Kidney (tissue), 14 donors: ENCODE measurements around the gene GAPT. TPM values are rescaled to one million over a fixed set of nuclear protein-coding genes. Genes with fewer than 3 reads are reported as not detected.

Experiments
- DNase-seq, 5 donors: peaks; one replicate each; pipeline ENCODE4 v3.0.0-alpha.2; 2013 to 2020
- FAIRE-seq: peaks from 2 replicates; lab custom pipeline; 2012; peaks lifted over from hg19 to GRCh38; lab: Jason Lieb, UNC
- H3K27ac ChIP-seq, 2 donors: one replicate each; pipeline ENCODE4 v1.7.0; 2013; ENCODE audit warnings: low read depth in 2 of 2, low read length in 2 of 2, inconsistent platforms in 1 of 2
- H3K27me3 ChIP-seq: one replicate; pipeline ENCODE4 v1.7.1; 2013; ENCODE audit warnings: low read length, inconsistent platforms; ENCODE audit not compliant: control insufficient read depth, insufficient read depth
- H3K36me3 ChIP-seq, 3 donors: one replicate each; pipeline versions ENCODE4 v1.7.0 to v1.7.1; 2013; ENCODE audit warnings: low read length in 3 of 3, control low read depth in 1 of 3, inconsistent platforms in 1 of 3; ENCODE audit not compliant: insufficient read depth in 3 of 3, control insufficient read depth in 2 of 3
- H3K4me1 ChIP-seq, 3 donors: one replicate each; pipeline versions ENCODE4 v1.7.0 to v1.7.1; 2013; ENCODE audit warnings: low read length in 3 of 3, inconsistent platforms in 1 of 3, low read depth in 1 of 3; ENCODE audit not compliant: control insufficient read depth in 2 of 3, insufficient read depth in 2 of 3
- H3K4me3 ChIP-seq, 3 donors: one replicate each; pipeline versions ENCODE4 v1.7.0 to v1.8.1; 2013; ENCODE audit warnings: low read length in 3 of 3, control low read depth in 1 of 3, inconsistent platforms in 1 of 3
- H3K9ac ChIP-seq, 3 donors: one replicate each; pipeline versions ENCODE4 v1.7.0 to v1.7.1; 2013; ENCODE audit warnings: low read length in 3 of 3, control low read depth in 1 of 3, inconsistent platforms in 1 of 3
- H3K9me3 ChIP-seq, 3 donors: one replicate each; pipeline versions ENCODE4 v1.7.0 to v1.7.1; 2013; ENCODE audit warnings: low read length in 3 of 3, control low read depth in 1 of 3, inconsistent platforms in 1 of 3; ENCODE audit not compliant: control insufficient read depth in 2 of 3, insufficient read depth in 1 of 3
- intact Hi-C: fragments of 100-400 bp; cut with DNase I; formaldehyde crosslinking; loops from one replicate; pipeline ENCODE4 v1.11.1; 2022
- polyA plus RNA-seq: library from polyadenylated mRNA; stranded (reverse); fragments of 350-450 nt; fragmentation: Illumina TruSeq; extraction: RNeasy Lipid Tissue Mini Kit (QIAGEN cat#74804); gene quantifications from one replicate; pipeline ENCODE4 v1.2.3, GENCODE V29; 2014; ENCODE audit warnings: low read depth, low replicate concordance; ENCODE audit not compliant: insufficient read depth
- total RNA-seq: library from RNA; stranded (reverse); fragmentation: NEBNext Ultra II Directional; extraction: Animal tissue kit (Norgen Biotek cat#: 25700); gene quantifications from one replicate; pipeline ENCODE4 v1.2.1, GENCODE V29; 2021
- TF ChIP-seq, protein P1 (sequence below): IDR thresholded peaks from 3 replicates; pipeline ENCODE4 v1.5.1; 2012; ENCODE audit warnings: mild to moderate bottlenecking, moderate library complexity, borderline replicate concordance; ENCODE audit not compliant: insufficient read depth; ENCODE audit errors: extremely low read depth
- donor health status: control.
- donor health status: control.
- donor health status: control.
- donor health status: control.
- donor health status: control.
- donor health status: DM: yes; HTN: yes; CAD: no.
- donor health status: Normal renal cell carcinoma (clear cell type).

Gene GAPT
- total and polyA plus RNA-seq, 2 donors from 2014 or later, result 0.32 to 3.9 TPM

DNA sequence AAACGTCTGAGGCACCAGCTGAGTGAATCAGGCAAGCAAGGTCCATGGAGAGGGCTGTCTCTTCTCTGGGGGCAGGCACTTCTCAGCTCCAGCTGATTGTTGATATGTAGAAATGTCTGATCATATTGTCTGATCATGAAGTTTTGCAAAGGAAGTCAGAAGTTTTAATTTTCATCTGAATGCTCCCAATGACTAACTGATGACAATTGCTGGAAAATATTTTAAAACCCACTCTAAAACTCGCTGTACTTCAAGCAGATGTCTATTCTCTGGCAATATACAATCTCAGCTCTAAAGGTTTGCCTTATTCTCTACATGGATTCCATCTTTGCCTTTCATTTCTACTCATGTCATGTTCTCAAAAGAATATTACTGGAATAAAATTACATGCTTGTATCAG is 44.0 kb upstream of the GAPT start:
- intact Hi-C loops, result no loop called here
- TF ChIP-seq, protein P1, sequence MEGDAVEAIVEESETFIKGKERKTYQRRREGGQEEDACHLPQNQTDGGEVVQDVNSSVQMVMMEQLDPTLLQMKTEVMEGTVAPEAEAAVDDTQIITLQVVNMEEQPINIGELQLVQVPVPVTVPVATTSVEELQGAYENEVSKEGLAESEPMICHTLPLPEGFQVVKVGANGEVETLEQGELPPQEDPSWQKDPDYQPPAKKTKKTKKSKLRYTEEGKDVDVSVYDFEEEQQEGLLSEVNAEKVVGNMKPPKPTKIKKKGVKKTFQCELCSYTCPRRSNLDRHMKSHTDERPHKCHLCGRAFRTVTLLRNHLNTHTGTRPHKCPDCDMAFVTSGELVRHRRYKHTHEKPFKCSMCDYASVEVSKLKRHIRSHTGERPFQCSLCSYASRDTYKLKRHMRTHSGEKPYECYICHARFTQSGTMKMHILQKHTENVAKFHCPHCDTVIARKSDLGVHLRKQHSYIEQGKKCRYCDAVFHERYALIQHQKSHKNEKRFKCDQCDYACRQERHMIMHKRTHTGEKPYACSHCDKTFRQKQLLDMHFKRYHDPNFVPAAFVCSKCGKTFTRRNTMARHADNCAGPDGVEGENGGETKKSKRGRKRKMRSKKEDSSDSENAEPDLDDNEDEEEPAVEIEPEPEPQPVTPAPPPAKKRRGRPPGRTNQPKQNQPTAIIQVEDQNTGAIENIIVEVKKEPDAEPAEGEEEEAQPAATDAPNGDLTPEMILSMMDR, result no peak
- no peaks in the 10 kb centered on the region for H3K4me1 ChIP-seq
- H3K36me3 ChIP-seq, result no peaks in the 10 kb centered on the region
- H3K4me3 ChIP-seq, result no peak overlapping the region
- H3K9me3 ChIP-seq, result no peaks in the 10 kb centered on the region
- no peak for DNase-seq
- H3K9ac ChIP-seq, result no peak overlapping the region
- no peak for FAIRE-seq
- H3K27ac ChIP-seq, result no peak overlapping the region
- H3K27me3 ChIP-seq, result no peaks in the 10 kb centered on the region

DNA sequence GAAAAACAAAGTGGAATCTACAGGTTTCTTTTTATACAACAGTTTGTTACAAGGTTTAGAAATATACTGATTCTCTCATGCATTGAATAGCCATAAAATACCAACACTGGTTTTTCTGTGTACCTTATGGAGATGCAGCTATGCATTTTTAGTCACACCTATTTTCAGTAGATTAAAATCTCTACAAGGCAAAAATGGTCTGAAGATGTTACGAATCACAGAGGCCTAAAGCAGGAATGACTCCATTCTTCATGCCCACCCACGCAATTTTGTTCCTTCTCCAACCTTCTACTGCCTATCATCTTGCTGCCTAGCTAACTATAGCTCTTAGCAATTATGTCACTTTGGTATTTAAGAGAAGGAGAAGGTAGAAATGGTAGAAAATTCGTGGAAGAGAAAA is 41.2 kb upstream of the GAPT start:
- no peak overlapping the region for H3K9ac ChIP-seq
- TF ChIP-seq, protein P1, result no peak
- intact Hi-C loops, result no loop called here
- no peaks in the 10 kb centered on the region for H3K4me1 ChIP-seq
- no peak overlapping the region for H3K27ac ChIP-seq
- H3K4me3 ChIP-seq, result no peak overlapping the region
- FAIRE-seq (no peak), DNase-seq (no peak)
- H3K9me3 ChIP-seq, result no peaks in the 10 kb centered on the region
- H3K36me3 ChIP-seq, result peaks cover 6 to 10% (median 6%) of the 10 kb centered on the region in 3 donors
- H3K27me3 ChIP-seq, result no peaks in the 10 kb centered on the region

DNA sequence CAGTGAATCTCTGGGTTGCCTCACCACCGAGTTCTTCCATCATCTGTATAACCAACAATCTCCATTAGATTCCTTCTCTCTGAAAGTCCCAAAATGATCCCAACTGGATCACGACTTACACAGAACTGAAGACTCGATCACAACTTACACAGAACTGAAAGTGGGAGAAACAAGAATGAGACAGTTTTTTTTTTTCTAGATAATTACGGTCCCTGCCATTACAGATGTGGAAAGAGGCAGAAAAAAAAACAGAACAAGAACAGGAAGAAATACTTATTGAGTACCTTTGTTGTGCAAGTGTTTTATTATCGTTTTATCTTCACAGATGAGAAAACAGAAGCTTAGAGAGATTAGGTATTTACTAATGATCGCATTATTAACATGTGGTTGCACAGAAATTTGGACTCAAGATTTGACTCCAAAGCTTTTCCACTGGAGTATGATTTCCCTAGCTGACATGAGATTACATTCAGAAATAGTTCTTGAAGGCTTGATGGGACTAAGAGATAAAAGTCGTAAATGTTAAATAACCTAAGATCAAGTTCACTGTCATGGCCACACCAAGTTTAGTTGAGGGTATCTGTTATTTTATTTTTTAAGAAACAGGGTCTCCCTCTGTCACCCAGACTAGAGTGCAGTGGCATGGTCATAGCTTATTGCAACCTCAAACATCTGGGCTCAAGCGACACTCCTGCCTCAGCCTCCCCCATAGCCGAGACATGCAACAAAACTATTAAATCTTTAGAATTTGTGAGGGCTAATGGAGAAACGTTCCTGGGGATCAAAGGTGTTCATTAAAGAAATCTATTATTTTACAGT is 40.2 kb upstream of the GAPT start:
- FAIRE-seq (no peak), DNase-seq (no peak)
- Histone ChIP-seq H3K9ac (no peak overlapping the region), H3K36me3 (peaks cover 10 to 18% (median 12%) of the 10 kb centered on the region in 3 donors), H3K4me3 (no peak overlapping the region), H3K9me3 (no peaks in the 10 kb centered on the region), H3K4me1 (no peaks in the 10 kb centered on the region), H3K27ac (no peak overlapping the region), H3K27me3 (no peaks in the 10 kb centered on the region)
- intact Hi-C loops, result no loop called here
- TF ChIP-seq, protein P1, result no peak
